Pancreas (tissue), 10 donors: ENCODE data around the gene INAVA. TPM values are rescaled to one million over a fixed set of nuclear protein-coding genes. Genes with fewer than 3 reads are reported as not detected.

Experiments used
- ATAC-seq, 4 donors: fragments of 200-7000 bp; cut with Tn5 transposase; one replicate each; pipeline versions ENCODE4 v1.8.0 to v1.9.1; 2020; ENCODE audit warnings: mild to moderate bottlenecking in 4 of 4, moderate library complexity in 4 of 4
- DNase-seq, 6 donors: peaks; one replicate each; pipeline ENCODE4 v3.0.0-alpha.2; 2020
- FAIRE-seq: peaks from 2 replicates; lab custom pipeline; 2012; peaks lifted over from hg19 to GRCh38; lab: Jason Lieb, UNC
- H3K27ac ChIP-seq, 4 donors: fragments of 200-600 bp; sonication (generic); 1 replicate in 3 of 4; 2 replicates in 1 of 4; pipeline versions ENCODE4 v1.5.0 to v1.8.0; 2020
- H3K27me3 ChIP-seq, 4 donors: fragments of 200-600 bp; one replicate each; pipeline ENCODE4 v1.8.0; 2021
- H3K36me3 ChIP-seq, 3 donors: fragments of 200-600 bp; sonication (generic) in 1 of 3; one replicate each; pipeline versions ENCODE4 v1.5.0 to v1.8.0; 2020 to 2021
- H3K4me1 ChIP-seq, 3 donors: fragments of 200-600 bp; one replicate each; pipeline ENCODE4 v1.8.0; 2021
- H3K4me3 ChIP-seq, 4 donors: fragments of 200-600 bp; sonication (generic) in 2 of 4; one replicate each; pipeline versions ENCODE4 v1.5.0 to v1.8.0; 2020 to 2021
- H3K9me3 ChIP-seq, 4 donors: fragments of 200-600 bp; one replicate each; pipeline ENCODE4 v1.8.0; 2021
- CTCF ChIP-seq, 4 donors: fragments of 200-600 bp; sonication (generic) in 3 of 4; IDR thresholded peaks; one replicate each; pipeline versions ENCODE4 v1.5.0 to v1.8.0; 2021; ENCODE audit warnings: antibody characterized with exemption in 4 of 4
- WGBS, 2 donors: extraction: QIAGEN DNeasy Blood & Tissue Kit; methylation state at CpG; one replicate each; pipeline ENCODE4 v1.1.7; 2013; 5-methylcytosine and 5-hydroxymethylcytosine counted together
- intact Hi-C, 3 donors: fragments of 100-400 bp; cut with DNase I; formaldehyde crosslinking; loops; one replicate each; pipeline versions ENCODE4 v1.11.1 to v1.14.2; 2022
- polyA plus RNA-seq, 2 donors: library from polyadenylated mRNA; stranded (reverse); fragments of 200-250 nt; gene quantifications; one replicate each; pipeline ENCODE4 v1.2.3, GENCODE V29; 2013
- total RNA-seq, 6 donors: library from RNA; stranded (reverse); fragmentation: NEBNext Ultra II Directional in 4 of 6; extraction: Animal tissue kit (Norgen Biotek cat#: 25700) in 4 of 6; gene quantifications; one replicate each; pipeline versions ENCODE4 v1.2.1 to v1.2.4, GENCODE V29; 2021 to 2023
- donor health status: healthy with polysubstance abuse.
- donor health status: DM: no; HTN: no; CAD: no; lungs with moderate emphysema.
- donor health status: DM: no; HTN: no; CAD: no.
- donor health status: control.
- donor health status: control.
- donor health status: Bipolar disorder and iron deficiency.
- donor health status: DM: yes; HTN: yes; CAD: no.
- donor health status: DM: no; HTN: no; CAD: no.
- donor health status: DM: no; HTN: no; CAD: no.
- donor health status: DM: yes; HTN: yes; CAD: no.

The INAVA gene
- total and polyA plus RNA-seq, 8 donors, result 5.0 to 26.6 (median 13.8) TPM

- intact Hi-C loops, result no loop called here
- no peak overlapping the region for H3K27ac ChIP-seq
- no peaks in the 10 kb centered on the region for H3K9me3 ChIP-seq
- H3K4me1 ChIP-seq, result no peaks in the 10 kb centered on the region
- H3K27me3 ChIP-seq, result no peaks in the 10 kb centered on the region
- no peak for DNase-seq
- WGBS, 2 donors, result 61 to 75% methylated on average over 7 of the region's 7 CpGs
- no peak overlapping the region for H3K4me3 ChIP-seq
- H3K36me3 ChIP-seq, result peaks cover 0 to 8% (median 0%) of the 10 kb centered on the region in 3 donors
- ATAC-seq, result no peak
- no peak for TF ChIP-seq CTCF (IDR thresholded peaks at IDR 0.05)
- no peak for FAIRE-seq
Measured at GRCh38 chr1:200917291-200917817, 22.7 kb downstream of the INAVA start.

GRCh38 chr1:200918006-200918405 is 23.3 kb downstream of the INAVA start:
- intact Hi-C loops, result no loop called here
- 96 to 97% methylated on average over 3 of the region's 3 CpGs for WGBS, 2 donors
- Histone ChIP-seq H3K36me3 (peaks cover 0 to 2% (median 0%) of the 10 kb centered on the region in 3 donors), H3K4me1 (no peaks in the 10 kb centered on the region), H3K4me3 (no peak overlapping the region), H3K27me3 (no peaks in the 10 kb centered on the region), H3K9me3 (no peaks in the 10 kb centered on the region), H3K27ac (no peak overlapping the region)
- ATAC-seq (no peak), DNase-seq (no peak), FAIRE-seq (no peak)
- TF ChIP-seq CTCF (IDR thresholded peaks at IDR 0.05), result no peak

GRCh38 chr1:200919386-200919785 is 24.7 kb downstream of the INAVA start:
- TF ChIP-seq CTCF (IDR thresholded peaks at IDR 0.05), result no peak
- intact Hi-C loops, result no loop called here
- no peaks in the 10 kb centered on the region for H3K27me3 ChIP-seq
- no peak overlapping the region for H3K4me3 ChIP-seq
- no peaks in the 10 kb centered on the region for H3K36me3 ChIP-seq
- no peak for DNase-seq
- no peak overlapping the region for H3K27ac ChIP-seq
- ATAC-seq, result no peak
- WGBS, 2 donors, result 84 to 90% methylated on average over 2 of the region's 2 CpGs
- H3K9me3 ChIP-seq, result no peaks in the 10 kb centered on the region
- no peak for FAIRE-seq
- H3K4me1 ChIP-seq, result no peaks in the 10 kb centered on the region

- FAIRE-seq (no peak), ATAC-seq (no peak), DNase-seq (peak in 1 of 6 donors; percentile 3)
- no peaks in the 10 kb centered on the region for H3K9me3 ChIP-seq
- intact Hi-C loops, result no loop called here
- no peaks in the 10 kb centered on the region for H3K4me1 ChIP-seq
- no peak overlapping the region for H3K4me3 ChIP-seq
- WGBS, 2 donors, result 85 to 86% methylated on average over 9 of the region's 9 CpGs
- H3K27ac ChIP-seq, result no peak overlapping the region
- TF ChIP-seq CTCF (IDR thresholded peaks at IDR 0.05), result no peak
- no peaks in the 10 kb centered on the region for H3K36me3 ChIP-seq
- no peaks in the 10 kb centered on the region for H3K27me3 ChIP-seq
Measured at GRCh38 chr1:200921571-200922110, 26.9 kb downstream of the INAVA start.

- FAIRE-seq, result no peak
Measured at GRCh38 chr1:200922406-200922805, 27.7 kb downstream of the INAVA start.

More at GRCh38 chr1:200922406-200922805, 27.7 kb downstream of the INAVA start:
- 73 to 80% methylated on average over 2 of the region's 2 CpGs for WGBS, 2 donors
- DNase-seq (peak in 1 of 6 donors; percentile 3), ATAC-seq (no peak)
- intact Hi-C loops, result no loop called here
- no peaks in the 10 kb centered on the region for H3K9me3 ChIP-seq
- no peak for TF ChIP-seq CTCF (IDR thresholded peaks at IDR 0.05)
- no peaks in the 10 kb centered on the region for H3K27me3 ChIP-seq
- H3K4me3 ChIP-seq, result no peak overlapping the region
- no peak overlapping the region for H3K27ac ChIP-seq
- H3K4me1 ChIP-seq, result no peaks in the 10 kb centered on the region
- no peaks in the 10 kb centered on the region for H3K36me3 ChIP-seq
